ENCODE data around the gene PLCD3.

PLCD3 gene

GRCh38 chr17:45116434-45117016, 15.8 kb downstream of the PLCD3 start:
- DNase-seq (ENCODE audit: low read depth), result no peak

- DNase-seq (ENCODE audit: low read depth), result no peak
Observed at GRCh38 chr17:45115871-45116270, 16.4 kb downstream of the PLCD3 start.

DNA sequence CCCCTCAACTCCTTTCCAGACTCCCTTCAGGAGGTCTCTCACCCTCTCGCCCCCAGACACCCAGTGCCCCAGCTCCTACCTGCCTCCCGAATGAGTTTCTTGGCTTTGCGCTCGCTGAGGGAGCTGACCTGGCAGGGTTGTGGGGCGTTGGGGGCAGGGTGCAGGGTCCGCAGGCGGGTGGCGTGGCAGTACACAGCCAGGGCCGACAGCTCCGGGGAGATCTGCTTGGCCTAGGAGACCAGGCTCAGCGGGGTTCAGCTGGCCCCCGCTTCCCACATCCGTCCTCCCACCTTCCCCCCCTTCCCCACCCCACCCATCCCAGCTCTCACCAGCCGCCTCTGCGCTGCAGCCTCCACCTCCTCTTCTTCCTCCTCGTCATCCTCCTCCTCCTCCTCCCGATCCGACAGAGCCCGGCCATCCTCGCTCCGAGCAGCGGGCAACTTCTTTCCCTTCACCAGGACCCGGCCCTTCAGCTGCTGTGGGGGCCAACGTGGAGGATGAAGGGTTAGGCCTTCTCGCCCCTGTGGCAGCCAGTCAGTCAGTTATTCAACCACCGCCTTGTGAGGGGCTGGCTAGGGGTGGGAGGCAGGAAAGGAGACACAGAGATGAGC, 17.2 kb downstream of the PLCD3 start:
- no peak for DNase-seq (ENCODE audit: low read depth)

GRCh38 chr17:45114117-45114932, 18.0 kb downstream of the PLCD3 start:
- DNase-seq (ENCODE audit: low read depth), result no peak

DNA sequence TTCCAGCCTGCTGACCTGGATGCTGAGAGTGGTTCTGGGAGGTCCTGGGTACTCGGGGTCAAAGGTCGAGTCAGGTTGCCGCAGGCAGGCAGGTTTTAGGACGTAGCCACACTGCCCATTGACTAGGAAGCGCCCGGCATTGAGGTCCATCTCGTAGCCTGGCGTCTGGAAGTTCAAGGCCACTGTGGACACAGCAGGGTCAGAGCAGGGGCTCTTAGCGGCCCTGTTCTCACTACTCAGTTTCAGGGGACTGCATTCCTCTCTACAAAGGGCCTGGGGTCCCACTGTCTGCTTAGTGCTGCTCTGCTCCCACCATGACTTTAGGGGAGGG, 18.9 kb downstream of the PLCD3 start:
- no peak for DNase-seq (ENCODE audit: low read depth)

DNA sequence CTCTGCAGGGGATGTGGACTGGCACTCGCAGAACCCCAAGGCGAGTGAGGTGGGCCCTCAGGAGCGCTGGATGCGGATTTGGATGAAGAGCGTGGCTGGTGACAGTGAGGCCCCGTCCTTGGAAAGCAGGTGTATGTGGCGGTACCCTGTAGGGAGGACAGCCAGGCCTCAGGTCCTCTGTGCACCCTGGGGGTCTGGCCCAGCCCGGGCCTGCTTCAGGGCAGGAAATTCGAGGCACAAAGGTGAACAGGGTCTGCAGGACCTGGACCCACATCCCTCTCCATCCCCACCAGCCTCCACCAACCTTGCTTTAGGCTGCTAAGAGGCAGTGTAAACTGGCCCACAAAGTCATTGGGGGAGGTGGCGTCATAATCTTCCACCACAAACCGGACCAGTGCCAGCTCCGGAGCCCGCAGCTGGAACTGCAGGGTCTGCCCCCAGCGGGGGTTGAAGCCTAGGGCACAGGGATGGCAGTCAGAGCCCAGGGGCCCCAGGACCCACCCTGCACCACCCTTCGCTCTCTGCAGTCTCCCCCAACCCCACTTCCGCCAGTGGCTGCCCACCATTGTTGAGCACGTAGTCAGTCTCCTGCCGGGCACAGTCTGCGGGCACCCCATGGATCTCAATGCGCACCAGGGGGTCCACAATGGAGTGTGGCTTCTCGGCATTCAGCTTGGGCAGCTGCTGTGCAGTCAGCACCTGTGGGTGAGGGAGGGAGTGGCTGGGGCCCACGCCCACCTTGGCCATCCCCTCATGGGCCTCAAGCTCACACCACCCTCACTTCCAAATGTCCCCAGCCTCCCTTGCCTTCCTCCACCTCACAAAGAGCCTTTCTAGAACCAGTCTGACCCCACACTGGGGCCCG, 19.5 kb downstream of the PLCD3 start:
- no peak for DNase-seq (ENCODE audit: low read depth)

- DNase-seq (ENCODE audit: low read depth), result no peak
Observed at GRCh38 chr17:45111850-45112249, 20.5 kb downstream of the PLCD3 start.

DNA sequence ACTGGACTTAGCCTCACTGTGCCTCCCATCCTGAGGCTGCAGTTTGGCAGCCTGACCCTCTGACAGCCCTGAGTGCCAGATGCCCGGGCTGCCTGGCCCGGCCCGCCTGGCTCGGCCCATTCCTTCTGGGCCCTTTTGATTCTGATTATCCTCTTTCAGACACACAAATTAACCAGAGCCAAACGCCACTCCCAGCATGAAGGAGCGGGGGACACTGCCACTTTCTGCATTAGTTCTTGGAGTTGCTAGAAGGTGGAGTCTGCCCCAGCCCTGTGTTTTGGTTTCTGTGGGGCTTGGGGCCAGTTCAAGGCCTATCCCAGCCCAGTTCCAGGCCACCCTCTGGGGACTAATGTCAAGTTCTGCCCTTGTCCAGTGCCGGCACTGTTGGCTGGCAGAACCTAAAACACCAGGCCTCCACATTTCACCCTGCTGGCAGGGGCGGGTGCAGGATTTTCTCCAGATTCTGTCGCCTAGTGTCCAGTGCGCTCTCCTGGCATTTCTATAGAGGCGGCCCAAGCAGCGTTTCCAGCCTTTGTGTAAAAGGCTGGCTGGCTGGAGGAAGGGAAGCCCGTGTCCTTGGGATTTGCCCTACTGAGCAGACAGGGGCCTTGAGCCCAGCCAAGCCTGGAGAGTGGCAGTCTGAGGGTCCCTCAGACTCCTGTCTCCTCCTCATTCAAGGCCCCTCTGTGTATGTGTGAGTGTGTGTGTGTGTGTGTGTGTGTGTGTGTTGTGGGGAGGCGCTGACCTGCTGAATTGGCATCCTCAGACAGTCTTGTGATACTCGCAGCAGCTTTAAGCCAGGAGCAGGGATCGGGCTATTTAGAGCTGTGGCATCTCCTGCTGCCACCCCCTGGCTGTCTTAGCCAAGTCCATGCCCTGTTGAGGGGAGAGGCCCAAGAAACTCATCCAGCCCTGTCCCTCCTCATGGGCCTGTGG, 21.4 kb downstream of the PLCD3 start:
- DNase-seq (ENCODE audit: low read depth), result no peak

GRCh38 chr17:45108595-45109521, 23.5 kb downstream of the PLCD3 start:
- DNase-seq (ENCODE audit: low read depth), result no peak

DNA sequence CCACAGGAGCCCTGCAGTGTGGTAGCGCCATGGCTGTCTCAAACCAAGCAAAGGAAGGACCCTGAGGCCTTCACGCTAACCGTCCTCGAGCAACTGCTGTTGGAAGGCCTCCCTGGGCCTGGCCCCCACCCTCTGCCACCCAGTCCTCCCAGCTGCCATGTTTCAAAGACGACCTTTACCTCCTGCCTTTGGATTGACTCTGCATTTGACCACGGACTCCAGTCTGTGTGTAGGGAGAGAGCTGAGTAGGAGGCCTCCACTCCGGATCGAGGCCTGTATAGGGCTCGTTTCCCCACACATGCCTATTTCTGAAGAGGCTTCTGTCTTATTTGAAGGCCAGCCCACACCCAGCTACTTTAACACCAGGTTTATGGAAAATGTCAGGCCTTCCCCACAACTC, 24.3 kb downstream of the PLCD3 start:
- DNase-seq (ENCODE audit: low read depth), result no peak

DNA sequence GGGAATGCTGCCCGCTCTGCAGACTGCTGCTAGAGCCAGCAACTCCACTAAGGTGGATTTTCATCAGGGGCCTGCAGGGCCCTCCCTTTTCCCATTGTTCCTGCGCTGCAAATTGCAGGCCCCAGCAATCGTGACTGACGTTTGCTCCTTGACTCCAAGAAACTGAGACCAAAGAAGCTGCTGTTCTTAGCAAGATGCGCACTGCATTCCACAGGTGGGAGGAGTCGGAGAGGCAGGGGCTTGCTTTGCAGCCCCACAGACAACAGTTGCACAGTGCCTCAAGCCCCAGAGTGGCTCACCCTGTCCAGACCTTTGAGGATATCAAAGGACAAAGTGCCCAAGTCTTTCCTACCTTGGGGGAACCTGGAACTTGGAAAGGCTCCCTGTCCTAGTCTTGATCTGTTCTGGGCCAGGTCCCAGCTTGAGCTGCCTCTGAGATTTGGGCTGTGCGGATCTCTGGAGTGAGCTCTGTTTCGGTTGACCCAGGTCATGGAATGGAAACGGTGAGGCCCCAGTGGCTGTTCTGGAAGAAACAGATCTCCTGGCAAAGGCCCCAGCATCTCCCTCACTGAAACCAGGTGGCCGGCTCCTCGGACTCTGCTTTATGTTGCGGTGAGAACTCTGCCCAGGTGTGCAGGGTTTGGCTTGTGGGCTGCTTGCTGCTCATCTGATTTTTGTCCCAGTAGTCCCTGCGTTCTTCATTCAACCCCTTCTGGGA, 24.9 kb downstream of the PLCD3 start:
- DNase-seq (ENCODE audit: low read depth), result no peak

DNA sequence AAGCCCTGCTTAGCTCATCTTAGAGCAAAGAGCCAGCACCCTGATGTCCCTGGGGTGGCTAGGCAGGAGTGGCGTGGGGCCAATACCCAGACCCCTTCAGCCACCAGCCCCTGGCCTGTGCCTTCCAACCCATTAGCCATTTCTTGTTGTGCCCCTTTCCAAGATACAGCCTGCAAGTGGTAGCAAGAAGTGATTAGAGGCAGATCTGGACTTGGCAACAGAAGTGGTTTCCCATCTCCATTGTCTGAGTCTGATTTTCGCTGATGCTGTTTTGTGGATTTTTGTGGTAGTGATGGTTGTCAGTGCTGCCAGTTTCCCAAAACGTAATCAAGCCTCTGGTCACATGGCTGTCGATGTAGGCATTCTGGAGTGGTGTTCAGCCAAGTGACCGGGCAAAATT, 25.7 kb downstream of the PLCD3 start:
- DNase-seq (ENCODE audit: low read depth), result no peak

- no peak for DNase-seq (ENCODE audit: low read depth)
Observed at GRCh38 chr17:45106096-45106495, 26.2 kb downstream of the PLCD3 start.

DNA sequence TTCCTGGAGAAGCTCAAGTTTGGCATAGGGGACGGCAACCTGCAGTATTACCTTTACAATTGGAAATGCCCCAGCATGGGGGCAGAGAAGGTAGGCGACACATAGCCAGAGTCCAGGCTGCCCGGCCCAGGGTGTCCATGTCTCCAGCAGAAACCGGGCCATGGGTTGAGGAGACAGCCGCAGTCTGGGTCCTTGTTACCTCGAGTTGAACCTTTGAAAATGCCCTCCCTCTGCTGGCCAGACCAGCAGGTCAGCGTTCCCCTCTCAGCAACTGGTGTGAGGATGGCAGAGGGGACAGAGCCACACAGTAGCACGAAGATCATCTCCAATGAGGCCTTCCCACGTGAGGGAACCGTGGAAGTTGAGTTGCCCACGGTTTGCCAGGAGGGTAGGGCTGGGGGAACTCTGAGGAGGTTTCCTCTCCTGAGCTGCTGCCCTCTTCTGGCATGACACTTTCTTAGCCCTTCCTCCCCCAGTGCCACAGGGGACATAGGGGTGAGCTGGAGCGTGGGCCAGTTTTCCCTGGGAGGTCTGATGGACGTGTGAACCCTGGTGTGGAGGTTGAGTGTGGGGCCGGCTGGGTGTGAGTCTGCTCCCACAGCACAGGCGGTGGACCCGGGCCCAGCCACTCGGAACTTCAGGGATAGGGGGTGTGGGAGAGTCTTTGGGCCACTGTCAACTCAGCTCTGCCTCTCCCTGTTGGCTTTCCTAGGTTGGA, 27.2 kb downstream of the PLCD3 start:
- no peak for DNase-seq (ENCODE audit: low read depth)

DNA sequence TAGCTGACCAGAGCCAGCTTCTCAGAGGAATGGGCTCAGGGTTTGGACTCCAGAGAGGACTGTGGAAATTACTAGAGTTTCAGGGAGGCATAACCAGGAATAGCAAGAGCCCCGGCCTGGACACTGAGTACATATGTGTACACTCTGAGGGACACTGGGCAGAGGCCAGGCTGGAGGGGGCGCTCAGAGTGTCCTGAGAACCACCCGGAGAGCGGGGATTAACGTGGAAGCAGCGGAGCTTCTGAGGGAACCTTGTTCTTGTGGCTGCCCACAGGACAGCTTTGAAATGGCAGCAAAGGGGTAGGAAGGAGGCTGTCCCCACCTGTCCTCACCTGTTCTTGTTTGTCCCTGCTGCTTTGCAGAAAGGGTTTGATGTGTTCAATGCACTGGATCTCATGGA, 27.8 kb downstream of the PLCD3 start:
- DNase-seq (ENCODE audit: low read depth), result no peak

DNA sequence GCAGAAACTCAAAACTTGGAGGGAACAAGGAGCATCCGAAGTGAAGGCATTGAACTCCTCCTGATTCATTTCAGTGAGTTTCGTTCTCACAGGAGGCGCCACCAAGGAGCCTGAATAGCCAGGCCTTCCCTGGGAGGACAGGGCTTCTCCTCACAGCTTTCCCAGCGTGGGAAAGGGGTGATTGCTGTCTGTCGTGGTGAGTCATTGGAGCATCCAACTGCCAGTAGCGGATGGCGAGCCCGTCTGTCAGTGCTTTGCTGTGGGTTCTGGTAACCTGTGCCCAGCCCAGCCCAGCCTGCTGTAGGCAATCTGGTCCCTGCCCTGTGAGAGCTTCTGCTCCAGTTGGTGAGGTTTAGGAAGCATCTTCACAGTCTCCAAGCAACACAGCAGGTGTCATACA, 28.3 kb downstream of the PLCD3 start:
- DNase-seq (ENCODE audit: low read depth), result no peak

- DNase-seq (ENCODE audit: low read depth), result no peak
Observed at GRCh38 chr17:45103269-45103795, 29.0 kb downstream of the PLCD3 start.

DNA sequence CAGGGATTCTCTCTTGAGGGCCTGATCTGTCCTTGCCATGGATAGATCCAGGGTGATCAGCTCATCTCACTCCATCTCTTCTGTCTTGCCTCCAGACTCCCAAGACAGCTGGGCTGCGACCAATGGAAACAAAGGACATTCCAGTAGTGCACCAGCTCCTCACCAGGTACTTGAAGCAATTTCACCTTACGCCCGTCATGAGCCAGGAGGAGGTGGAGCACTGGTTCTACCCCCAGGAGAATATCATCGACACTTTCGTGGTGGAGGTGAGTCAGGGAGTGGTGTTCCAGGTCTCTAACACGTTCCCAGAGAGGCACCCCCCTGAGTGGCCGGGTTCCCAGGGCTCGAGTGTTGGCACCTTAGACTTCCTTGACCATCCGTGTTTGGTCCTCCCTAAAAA, 29.5 kb downstream of the PLCD3 start:
- DNase-seq (ENCODE audit: low read depth), result no peak
